GM19455 (cell line): ENCODE results near the gene AP1G2.
A peak's percentile ranks its signal among the peaks of the same experiment; 100 is the strongest.
"Not testable (repeated sequence)": the region's sequence is repeated elsewhere in the genome, so short reads cannot be mapped to it uniquely, and the experiment has no call there.

Source experiments
- ATAC-seq: cut with Tn5 transposase; IDR thresholded peaks from one replicate; pipeline ENCODE4 v1.9.1; 2021; ENCODE audit not compliant: unreplicated experiment

AP1G2 gene

GRCh38 chr14:23600806-23601205, 33.2 kb upstream of the AP1G2 start:
- ATAC-seq, result no peak

GRCh38 chr14:23600322-23600707, 32.7 kb upstream of the AP1G2 start:
- ATAC-seq, result no peak

GRCh38 chr14:23594191-23594590, 26.6 kb upstream of the AP1G2 start:
- not testable (repeated sequence) for ATAC-seq

- no peak for ATAC-seq
These were observed 22.6 kb upstream of the AP1G2 start for GRCh38 chr14:23590198-23590597.

- no peak for ATAC-seq
These were observed 22.0 kb upstream of the AP1G2 start for GRCh38 chr14:23589606-23590005.

GRCh38 chr14:23588884-23589598, 21.4 kb upstream of the AP1G2 start:
- ATAC-seq, result peak; percentile 95

GRCh38 chr14:23584527-23585203, 17.1 kb upstream of the AP1G2 start:
- not testable (repeated sequence) for ATAC-seq

- not testable (repeated sequence) for ATAC-seq
These were observed 16.4 kb upstream of the AP1G2 start for GRCh38 chr14:23583761-23584526.

GRCh38 chr14:23582906-23583760, 15.5 kb upstream of the AP1G2 start:
- no peak for ATAC-seq

GRCh38 chr14:23580948-23581281, 13.3 kb upstream of the AP1G2 start:
- no peak for ATAC-seq

- ATAC-seq, result no peak
These were observed 12.7 kb upstream of the AP1G2 start for GRCh38 chr14:23580152-23580926.

GRCh38 chr14:23579739-23580138, 12.1 kb upstream of the AP1G2 start:
- no peak for ATAC-seq

- no peak for ATAC-seq
These were observed 11.7 kb upstream of the AP1G2 start for GRCh38 chr14:23579311-23579630.

GRCh38 chr14:23578560-23579310, 11.1 kb upstream of the AP1G2 start, which contains the start of gene JPH4:
Gene JPH4 (minus strand): TSS chr14:23578790. CDS start chr14:23577453, 1,337 bp downstream.
- no peak for ATAC-seq

GRCh38 chr14:23577710-23578392, 10.3 kb upstream of the AP1G2 start:
- ATAC-seq, result no peak

GRCh38 chr14:23577004-23577681, 9.6 kb upstream of the AP1G2 start:
- no peak for ATAC-seq

- no peak for ATAC-seq
These were observed 5.9 kb upstream of the AP1G2 start for GRCh38 chr14:23573384-23574015.

GRCh38 chr14:23572836-23573235, 5.2 kb upstream of the AP1G2 start:
- no peak for ATAC-seq
